Activated CD4-positive, alpha-beta T cell treated with anti-CD3 and anti-CD28 coated beads, Interleukin-2, amount 50 U/mL, for 1 hour (primary cell): ENCODE measurements around the gene KBTBD8.

ENCODE experiments used
- DNase-seq: peaks from one replicate; pipeline ENCODE4 v3.0.0-alpha.2; 2020

Gene KBTBD8

GRCh38 chr3:66998113-66998903, at the start of gene KBTBD8:
KBTBD8 (plus strand) TSS chr3:66998307; CDS start chr3:66998356, 49 bp downstream.
- peak; percentile 95 for DNase-seq

- no peak for DNase-seq
These were observed 49.3 kb upstream of the KBTBD8 start for GRCh38 chr3:66948838-66949237.

GRCh38 chr3:66949898-66950297, 48.2 kb upstream of the KBTBD8 start:
- DNase-seq, result no peak

- no peak for DNase-seq
These were observed 45.8 kb upstream of the KBTBD8 start for GRCh38 chr3:66952357-66952756.

GRCh38 chr3:66953934-66954445, 44.1 kb upstream of the KBTBD8 start:
- DNase-seq, result no peak

- no peak for DNase-seq
These were observed 41.4 kb upstream of the KBTBD8 start for GRCh38 chr3:66956742-66957141.

- no peak for DNase-seq
These were observed 40.7 kb upstream of the KBTBD8 start for GRCh38 chr3:66957367-66957766.

GRCh38 chr3:66958067-66958466, 40.0 kb upstream of the KBTBD8 start:
- no peak for DNase-seq

- no peak for DNase-seq
These were observed 35.4 kb upstream of the KBTBD8 start for GRCh38 chr3:66962664-66963063.

- DNase-seq, result no peak
These were observed 26.9 kb upstream of the KBTBD8 start for GRCh38 chr3:66971245-66971644.

- peak; percentile 52 for DNase-seq
These were observed 26.1 kb upstream of the KBTBD8 start for GRCh38 chr3:66971891-66972551.

GRCh38 chr3:66980791-66981190, 17.3 kb upstream of the KBTBD8 start:
- no peak for DNase-seq

GRCh38 chr3:66983101-66983500, 15.0 kb upstream of the KBTBD8 start:
- DNase-seq, result no peak

- DNase-seq, result no peak
These were observed 12.7 kb upstream of the KBTBD8 start for GRCh38 chr3:66985336-66985920.

- DNase-seq, result no peak
These were observed 11.7 kb upstream of the KBTBD8 start for GRCh38 chr3:66986406-66986805.

GRCh38 chr3:66989241-66989640, 8.9 kb upstream of the KBTBD8 start:
- DNase-seq, result no peak

GRCh38 chr3:66989860-66990696, 8.0 kb upstream of the KBTBD8 start:
- DNase-seq, result no peak

GRCh38 chr3:66991459-66991858, 6.6 kb upstream of the KBTBD8 start:
- DNase-seq, result no peak

- DNase-seq, result no peak
These were observed 5.0 kb upstream of the KBTBD8 start for GRCh38 chr3:66993082-66993481.

GRCh38 chr3:66994588-66994987, 3.5 kb upstream of the KBTBD8 start:
- DNase-seq, result no peak

GRCh38 chr3:66996696-66997095, 1.4 kb upstream of the KBTBD8 start:
- no peak for DNase-seq

GRCh38 chr3:66997560-66998112, 471 bp upstream of the KBTBD8 start:
- no peak for DNase-seq

- no peak for DNase-seq
These were observed 763 bp downstream of the KBTBD8 start for GRCh38 chr3:66998904-66999235.
